HepG2 (cell line): ENCODE results near the gene VGLL4. TPM values are rescaled to one million over a fixed set of nuclear protein-coding genes. Genes with fewer than 3 reads are reported as not detected.
A peak's percentile ranks its signal among the peaks of the same experiment; 100 is the strongest.

ENCODE experiments used
- AGO2 ChIP-seq: fragments of 200-400 bp; formaldehyde crosslinking; optimal IDR thresholded peaks from 2 replicates; pipeline ENCODE3; 2017; ENCODE audit warnings: mild to moderate bottlenecking, low read depth, low read length, moderate library complexity
- ASH2L ChIP-seq: fragments of 300-600, 200-600 bp; sonication (generic); IDR thresholded peaks from 2 replicates; pipeline ENCODE4 v1.7.0; 2017; ENCODE audit warnings: low read depth, mild to moderate bottlenecking, moderate library complexity, mixed read lengths, low read length; ENCODE audit not compliant: insufficient read length
- EP300 ChIP-seq, 3 experiments: sonication (generic) in 1 of 3; formaldehyde crosslinking in 1 of 3; IDR thresholded peaks; 2 replicates each; pipeline versions ENCODE4 v1.5.1 to v1.6.1; 2011 to 2020; ENCODE audit warnings: low read depth in 2 of 3, low read length in 2 of 3, borderline replicate concordance in 1 of 3, improper control_type of control experiment in 1 of 3, mild to moderate bottlenecking in 1 of 3, missing genetic modification reagents in 1 of 3, moderate library complexity in 1 of 3
- HNRNPLL ChIP-seq: fragments of 200-400 bp; formaldehyde crosslinking; IDR thresholded peaks from 2 replicates; pipeline ENCODE4 v1.6.1; 2017; ENCODE audit warnings: mild to moderate bottlenecking, low read depth, low read length; ENCODE audit not compliant: poor library complexity, severe bottlenecking
- KDM5A ChIP-seq: fragments of 200-600 bp; sonication (generic); IDR thresholded peaks from 2 replicates; pipeline ENCODE4 v1.7.0; 2018; ENCODE audit warnings: antibody characterized with exemption, mild to moderate bottlenecking, low read length, borderline replicate concordance
- PAXIP1 ChIP-seq: sonication (generic); formaldehyde crosslinking; conservative IDR thresholded peaks from 2 replicates; pipeline ENCODE4 v1.4.0; 2020; ENCODE audit warnings: mild to moderate bottlenecking, missing genetic modification reagents, moderate library complexity
- PITX1 ChIP-seq: sonication (generic); formaldehyde crosslinking; IDR thresholded peaks from 2 replicates; pipeline ENCODE4 v1.5.1; 2020; ENCODE audit warnings: mild to moderate bottlenecking, missing genetic modification reagents
- SAP130 ChIP-seq: IDR thresholded peaks from 2 replicates; pipeline ENCODE4 v1.6.1; 2016; ENCODE audit warnings: low read depth
- SNAPC4 ChIP-seq: sonication (generic); formaldehyde crosslinking; IDR thresholded peaks from 2 replicates; pipeline ENCODE4 v1.4.0; 2020; ENCODE audit warnings: mild to moderate bottlenecking, missing genetic modification reagents
- TCF7 ChIP-seq: sonication (generic); IDR thresholded peaks from 2 replicates; pipeline ENCODE4 v1.6.1; 2016; ENCODE audit warnings: antibody characterized with exemption, low read depth
- THAP11 ChIP-seq: IDR thresholded peaks from 2 replicates; pipeline ENCODE4 v1.6.1; 2016; ENCODE audit warnings: missing biosample characterization, missing genetic modification reagents
- UBTF ChIP-seq: sonication (generic); formaldehyde crosslinking; IDR thresholded peaks from 2 replicates; pipeline ENCODE4 v1.4.0; 2020; ENCODE audit warnings: mild to moderate bottlenecking, missing genetic modification reagents
- ZBTB37 ChIP-seq: sonication (generic); formaldehyde crosslinking; IDR thresholded peaks from 2 replicates; pipeline ENCODE4 v1.4.0; 2020; ENCODE audit warnings: mild to moderate bottlenecking, missing genetic modification reagents
- ZFP82 ChIP-seq: sonication (generic); formaldehyde crosslinking; IDR thresholded peaks from 2 replicates; pipeline ENCODE4 v1.5.1; 2020; ENCODE audit warnings: mild to moderate bottlenecking, missing genetic modification reagents, borderline replicate concordance
- ZNF761 ChIP-seq: sonication (generic); formaldehyde crosslinking; conservative IDR thresholded peaks from 2 replicates; pipeline ENCODE4 v1.4.0; 2020; ENCODE audit warnings: mild to moderate bottlenecking, missing genetic modification reagents
- polyA plus RNA-seq, 8 experiments: library from polyadenylated mRNA; depleted of rRNA in 3 of 8; stranded (reverse) in 7 of 8; unstranded in 1 of 8; fragments of >200 nt; fragmentation: Illumina TruSeq in 4 of 8; extraction: Trizol in 4 of 8; gene quantifications; 2 replicates each; pipeline versions ENCODE4 v1.2.1 to v1.2.3, GENCODE V29; 2011 to 2016; ENCODE audit warnings: low read depth in 4 of 8, missing spikeins in 1 of 8, mixed read lengths in 1 of 8; ENCODE audit not compliant: insufficient read depth in 1 of 8
- total RNA-seq, 5 experiments: library from RNA; depleted of rRNA; stranded (reverse); fragments of >200 nt; fragmentation: Illumina TruSeq; extraction: Trizol; gene quantifications; 2 replicates each; pipeline ENCODE4 v1.2.3, GENCODE V29; 2016; ENCODE audit warnings: low read depth in 1 of 5

Gene VGLL4
- total and polyA plus RNA-seq, 2 of the 13 experiments (the other 11 are each of a cell fraction or from before 2014, with no cell fraction given), result 23.2 to 39.0 TPM

- 0 out of 2 replicates have a peak, but pooled peaks have one; percentile 23 for TF ChIP-seq PAXIP1
- no peak for TF ChIP-seq ZFP82 (CRISPR knock-in tag)
- TF ChIP-seq HNRNPLL, result no peak
- no peak for TF ChIP-seq KDM5A
- TF ChIP-seq SNAPC4 (CRISPR knock-in tag), result no peak
- TF ChIP-seq PITX1 (CRISPR knock-in tag), result peak; percentile 42; the same call in 1 of the 2 replicates
- TF ChIP-seq THAP11, result no peak
- TF ChIP-seq SAP130 (CRISPR knock-in tag), result peak; percentile 46; the same call in 1 of the 2 replicates
- no peak for TF ChIP-seq ZNF761 (CRISPR knock-in tag)
- TF ChIP-seq AGO2, result peak; percentile 38
- peak; percentile 57 for TF ChIP-seq ASH2L
- peak; percentile 44; the same call in 1 of the 2 replicates for TF ChIP-seq TCF7
- no peak for TF ChIP-seq ZBTB37
- peak; percentile 69 for TF ChIP-seq UBTF (CRISPR knock-in tag)
- peak in 1 of 2 experiments; percentile 35; a peak in 2 of 4 replicates for TF ChIP-seq EP300 (IDR thresholded peaks at IDR 0.05; ENCODE audit: low read depth in 2 of 2, low read length in 2 of 2)
- no peak for TF ChIP-seq EP300 (CRISPR knock-in tag; IDR thresholded peaks at IDR 0.05; ENCODE audit: borderline replicate concordance)
Measured at GRCh38 chr3:11610044-11610671, 33.6 kb downstream of the VGLL4 start (continued).
